ENCODE measurements around the gene ULK3. TPM values are rescaled to one million over a fixed set of nuclear protein-coding genes. Genes with fewer than 3 reads are reported as not detected.
A peak's percentile ranks its signal among the peaks of the same experiment; 100 is the strongest.

The ULK3 gene
- total RNA-seq, 1 donor: 17.7 TPM

DNA sequence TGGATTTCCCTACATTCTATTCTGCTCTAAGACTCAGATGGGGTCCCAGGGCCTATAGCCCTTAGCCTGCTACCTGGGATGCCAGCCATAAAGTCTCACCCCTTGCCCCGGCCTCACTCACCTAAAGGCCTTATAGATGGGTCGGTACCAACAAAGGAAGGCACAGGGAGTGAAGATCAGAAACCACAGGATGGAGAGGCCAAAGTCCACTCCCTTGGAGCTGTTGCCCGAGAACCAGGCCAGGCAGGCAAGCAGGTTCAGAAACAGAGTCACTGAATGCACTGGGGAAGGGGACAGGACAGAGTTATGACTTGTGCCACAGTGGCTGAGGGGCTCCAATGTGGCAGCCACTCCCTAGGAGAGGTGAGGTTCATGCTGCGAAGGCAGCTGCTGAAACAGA lies 7.4 kb upstream of the ULK3 start:
- no peak for TF ChIP-seq CTCF (IDR thresholded peaks at IDR 0.05; ENCODE audit: insufficient read depth, low read length)
- no peak for DNase-seq (ENCODE audit: low read depth)
- no peak overlapping the region for H3K4me3 ChIP-seq (ENCODE audit: low read depth, low read length)

DNA sequence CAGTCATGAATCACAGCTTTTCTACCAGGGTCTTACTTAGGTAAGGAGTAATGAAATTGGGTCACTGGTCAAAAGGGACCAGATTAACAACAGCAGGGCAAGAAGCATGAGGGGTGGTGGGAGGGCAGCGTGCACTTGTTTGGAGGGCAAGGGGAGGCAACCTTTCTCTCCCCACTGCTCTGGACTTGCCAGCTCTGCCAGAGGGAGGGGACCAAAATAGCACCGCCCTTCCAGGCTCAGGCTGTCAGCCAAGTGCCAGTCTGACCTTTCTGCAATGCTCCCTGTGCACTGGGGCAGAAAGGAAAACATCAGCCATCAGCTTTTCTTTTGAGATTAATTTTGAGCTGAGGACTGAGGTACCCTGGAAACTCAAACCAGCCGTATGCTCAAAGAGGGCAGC lies 4.5 kb upstream of the ULK3 start:
- H3K4me3 ChIP-seq (ENCODE audit: low read depth, low read length): no peak overlapping the region
- DNase-seq (ENCODE audit: low read depth): no peak
- TF ChIP-seq CTCF (IDR thresholded peaks at IDR 0.05; ENCODE audit: insufficient read depth, low read length): no peak

DNA sequence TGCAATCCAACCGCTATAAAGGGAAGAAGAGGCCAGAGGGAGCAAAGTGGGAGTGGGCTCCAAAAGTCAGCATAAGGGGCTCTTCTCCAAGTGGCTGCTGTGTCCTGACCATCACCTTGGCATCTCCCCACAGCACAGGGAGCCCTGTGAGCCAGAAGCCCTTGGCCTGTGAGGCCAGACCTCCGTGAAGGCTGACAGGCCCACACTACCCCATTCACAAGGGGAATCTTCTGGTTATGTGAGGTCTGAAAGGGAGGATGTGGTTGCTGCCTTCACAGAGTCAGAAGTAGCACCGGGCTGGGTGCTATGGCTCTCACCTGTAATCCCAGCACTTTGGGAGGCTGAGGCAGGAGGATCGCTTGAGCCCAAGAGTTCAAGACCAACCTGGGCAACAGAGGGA lies 2.6 kb upstream of the ULK3 start:
- no peak for TF ChIP-seq CTCF (IDR thresholded peaks at IDR 0.05; ENCODE audit: insufficient read depth, low read length)
- no peak for DNase-seq (ENCODE audit: low read depth)
- no peak overlapping the region for H3K4me3 ChIP-seq (ENCODE audit: low read depth, low read length)

GRCh38 chr15:74845208-74845568 lies 2.2 kb upstream of the ULK3 start:
- TF ChIP-seq CTCF (IDR thresholded peaks at IDR 0.05; ENCODE audit: insufficient read depth, low read length): no peak
- H3K4me3 ChIP-seq (ENCODE audit: low read depth, low read length): no peak overlapping the region
- no peak for DNase-seq (ENCODE audit: low read depth)

- H3K4me3 ChIP-seq (ENCODE audit: low read depth, low read length): no peak overlapping the region
- TF ChIP-seq CTCF (IDR thresholded peaks at IDR 0.05; ENCODE audit: insufficient read depth, low read length): no peak
- DNase-seq (ENCODE audit: low read depth): no peak
Measured at GRCh38 chr15:74844319-74845207, 1.6 kb upstream of the ULK3 start.

DNA sequence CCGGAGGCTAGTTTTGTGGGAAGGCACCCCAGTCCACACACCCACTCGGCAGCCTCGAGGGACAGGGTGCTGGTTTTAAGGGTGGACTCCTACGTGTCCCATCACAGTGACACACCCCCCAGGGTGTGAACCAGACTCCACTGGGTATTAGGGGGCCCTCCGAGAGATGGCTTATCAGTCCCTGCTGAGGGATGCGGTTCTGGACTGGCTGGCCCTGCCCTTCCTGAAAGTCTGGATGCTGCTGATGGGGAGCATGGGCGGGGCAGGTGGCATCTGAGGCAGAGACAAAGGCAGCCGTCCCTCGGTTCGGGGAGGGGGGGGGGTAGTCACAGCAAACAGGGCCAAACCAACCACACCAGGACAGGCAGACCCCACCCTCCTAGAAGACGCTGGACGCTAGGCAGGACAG lies 939 bp upstream of the ULK3 start:
- TF ChIP-seq CTCF (IDR thresholded peaks at IDR 0.05; ENCODE audit: insufficient read depth, low read length): no peak
- no peak for DNase-seq (ENCODE audit: low read depth)
- H3K4me3 ChIP-seq (ENCODE audit: low read depth, low read length): no peak overlapping the region

GRCh38 chr15:74843445-74843828 lies 481 bp upstream of the ULK3 start:
- peak overlapping the region; percentile 61 for H3K4me3 ChIP-seq (ENCODE audit: low read depth, low read length)
- no peak for TF ChIP-seq CTCF (IDR thresholded peaks at IDR 0.05; ENCODE audit: insufficient read depth, low read length)
- DNase-seq (ENCODE audit: low read depth): no peak

Measured in fibroblast of the aortic adventitia (primary cell).